Lung (tissue), 12 donors: ENCODE results near the gene ADAM22. TPM values are rescaled to one million over a fixed set of nuclear protein-coding genes. Genes with fewer than 3 reads are reported as not detected.
"Not testable (repeated sequence)": the region's sequence is repeated elsewhere in the genome, so short reads cannot be mapped to it uniquely, and the experiment has no call there.

Experiments
- ATAC-seq: fragments of 200-7000 bp; cut with Tn5 transposase; one replicate; pipeline ENCODE4 v1.9.1; 2020; ENCODE audit warnings: moderate number of reproducible peaks; ENCODE audit not compliant: insufficient read depth, low FRiP score
- DNase-seq, 3 donors: peaks; one replicate each; pipeline ENCODE4 v3.0.0-alpha.2; 2013 to 2017
- H3K27ac ChIP-seq, 2 donors: one replicate each; pipeline ENCODE4 v1.5.1; 2013; ENCODE audit warnings: mild to moderate bottlenecking in 2 of 2, moderate library complexity in 2 of 2, control low read depth in 1 of 2, inconsistent platforms in 1 of 2, low read depth in 1 of 2, low read length in 1 of 2
- H3K27me3 ChIP-seq, 3 donors: one replicate each; pipeline ENCODE4 v1.5.1; 2013; ENCODE audit warnings: low read length in 2 of 3; ENCODE audit not compliant: control insufficient read depth in 3 of 3, insufficient read depth in 3 of 3
- H3K36me3 ChIP-seq, 4 donors: one replicate each; pipeline ENCODE4 v1.5.1; 2013; ENCODE audit warnings: low read length in 4 of 4, mild to moderate bottlenecking in 1 of 4, moderate library complexity in 1 of 4; ENCODE audit not compliant: control insufficient read depth in 4 of 4, insufficient read depth in 4 of 4
- H3K4me1 ChIP-seq, 5 donors: one replicate each; pipeline ENCODE4 v1.5.1; 2013; ENCODE audit warnings: low read length in 5 of 5, mild to moderate bottlenecking in 2 of 5, moderate library complexity in 1 of 5; ENCODE audit not compliant: control insufficient read depth in 5 of 5, insufficient read depth in 5 of 5
- H3K4me3 ChIP-seq: one replicate; pipeline ENCODE4 v1.5.1; 2013; ENCODE audit warnings: mild to moderate bottlenecking, control low read depth, moderate library complexity
- H3K9ac ChIP-seq, 2 donors: one replicate each; pipeline ENCODE4 v1.5.1; 2013; ENCODE audit warnings: low read length in 2 of 2, control low read depth in 1 of 2; ENCODE audit not compliant: insufficient read depth in 1 of 2
- H3K9me3 ChIP-seq, 4 donors: one replicate each; pipeline ENCODE4 v1.5.1; 2013; ENCODE audit warnings: low read length in 3 of 4, mild to moderate bottlenecking in 1 of 4, moderate library complexity in 1 of 4; ENCODE audit not compliant: control insufficient read depth in 4 of 4, insufficient read depth in 3 of 4
- WGBS, 2 donors: extraction: QIAGEN DNeasy Blood & Tissue Kit; methylation state at CpG; one replicate each; pipeline ENCODE4 v1.1.7; 2013; 5-methylcytosine and 5-hydroxymethylcytosine counted together
- polyA plus RNA-seq, 2 donors: library from polyadenylated mRNA; stranded (reverse); fragments of 200-250 nt; gene quantifications; one replicate each; pipeline ENCODE4 v1.2.1, GENCODE V29; 2013
- total RNA-seq, 2 donors: library from RNA; depleted of rRNA in 1 of 2; stranded (reverse); fragments of >200 nt in 1 of 2; gene quantifications; one replicate each; pipeline ENCODE4 v1.2.1, GENCODE V29; 2014 to 2021
- TF ChIP-seq, protein P1 (sequence below): IDR thresholded peaks from 2 replicates; pipeline ENCODE4 v1.5.1; 2012; ENCODE audit warnings: mild to moderate bottlenecking; ENCODE audit errors: control extremely low read depth, extremely low read depth
- donor health status: control.
- donor health status: control.
- donor health status: Bipolar disorder and iron deficiency.
- donor health status: healthy.
- donor health status: DM: yes; HTN: yes; CAD: no.

The ADAM22 gene
- total and polyA plus RNA-seq, 4 donors: 0.13 to 17.7 (median 0.97) TPM

GRCh38 chr7:88155756-88156155 is 221.7 kb downstream of the ADAM22 start:
- Histone ChIP-seq H3K4me1 (no peaks in the 10 kb centered on the region), H3K9ac (no peak overlapping the region), H3K36me3 (peaks cover 0 to 4% (median 0%) of the 10 kb centered on the region in 4 donors), H3K9me3 (peaks cover 0 to 2% (median 0%) of the 10 kb centered on the region in 4 donors), H3K27me3 (no peaks in the 10 kb centered on the region), H3K27ac (no peak overlapping the region), H3K4me3 (no peak overlapping the region)
- TF ChIP-seq, protein P1, sequence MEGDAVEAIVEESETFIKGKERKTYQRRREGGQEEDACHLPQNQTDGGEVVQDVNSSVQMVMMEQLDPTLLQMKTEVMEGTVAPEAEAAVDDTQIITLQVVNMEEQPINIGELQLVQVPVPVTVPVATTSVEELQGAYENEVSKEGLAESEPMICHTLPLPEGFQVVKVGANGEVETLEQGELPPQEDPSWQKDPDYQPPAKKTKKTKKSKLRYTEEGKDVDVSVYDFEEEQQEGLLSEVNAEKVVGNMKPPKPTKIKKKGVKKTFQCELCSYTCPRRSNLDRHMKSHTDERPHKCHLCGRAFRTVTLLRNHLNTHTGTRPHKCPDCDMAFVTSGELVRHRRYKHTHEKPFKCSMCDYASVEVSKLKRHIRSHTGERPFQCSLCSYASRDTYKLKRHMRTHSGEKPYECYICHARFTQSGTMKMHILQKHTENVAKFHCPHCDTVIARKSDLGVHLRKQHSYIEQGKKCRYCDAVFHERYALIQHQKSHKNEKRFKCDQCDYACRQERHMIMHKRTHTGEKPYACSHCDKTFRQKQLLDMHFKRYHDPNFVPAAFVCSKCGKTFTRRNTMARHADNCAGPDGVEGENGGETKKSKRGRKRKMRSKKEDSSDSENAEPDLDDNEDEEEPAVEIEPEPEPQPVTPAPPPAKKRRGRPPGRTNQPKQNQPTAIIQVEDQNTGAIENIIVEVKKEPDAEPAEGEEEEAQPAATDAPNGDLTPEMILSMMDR: no peak
- DNase-seq (no peak), ATAC-seq (no peak)
- WGBS, 2 donors: 92 to 96% methylated on average over 4 of the region's 4 CpGs

- H3K9ac ChIP-seq: no peak overlapping the region
- H3K9me3 ChIP-seq: peaks cover 0 to 2% (median 0%) of the 10 kb centered on the region in 4 donors
- ATAC-seq: no peak
- no peak overlapping the region for H3K27ac ChIP-seq
- DNase-seq: no peak
- TF ChIP-seq, protein P1: no peak
- peaks cover 0 to 4% (median 0%) of the 10 kb centered on the region in 4 donors for H3K36me3 ChIP-seq
- 70 to 83% methylated on average over 1 of the region's 1 CpG for WGBS, 2 donors
- H3K4me3 ChIP-seq: no peak overlapping the region
- no peaks in the 10 kb centered on the region for H3K4me1 ChIP-seq
- H3K27me3 ChIP-seq: no peaks in the 10 kb centered on the region
Measured at GRCh38 chr7:88156356-88156755, 222.3 kb downstream of the ADAM22 start.

DNA sequence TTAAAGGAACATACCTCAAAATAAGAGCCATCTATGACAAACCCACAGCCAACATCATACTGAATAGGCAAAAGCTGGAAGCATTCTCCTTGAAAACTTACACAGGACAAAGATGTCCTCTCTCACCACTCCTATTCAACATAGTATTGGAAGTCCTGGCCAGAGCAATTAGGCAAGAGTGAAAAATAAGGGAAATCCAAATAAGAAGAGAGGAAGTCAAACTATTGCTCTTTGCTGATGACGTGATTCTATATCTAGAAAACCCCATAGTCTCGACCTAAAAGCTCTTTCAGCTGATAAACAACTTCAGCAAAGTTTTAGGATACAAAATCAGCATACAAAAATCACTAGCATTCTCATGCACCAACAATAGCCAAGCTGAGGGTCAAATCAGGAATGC is 225.7 kb downstream of the ADAM22 start:
- not testable (repeated sequence) for H3K27ac ChIP-seq, H3K9me3 ChIP-seq, H3K27me3 ChIP-seq, ATAC-seq, DNase-seq, H3K9ac ChIP-seq, H3K4me3 ChIP-seq, H3K4me1 ChIP-seq, H3K36me3 ChIP-seq
- 72 to 81% methylated on average over 2 of the region's 2 CpGs for WGBS, 2 donors

DNA sequence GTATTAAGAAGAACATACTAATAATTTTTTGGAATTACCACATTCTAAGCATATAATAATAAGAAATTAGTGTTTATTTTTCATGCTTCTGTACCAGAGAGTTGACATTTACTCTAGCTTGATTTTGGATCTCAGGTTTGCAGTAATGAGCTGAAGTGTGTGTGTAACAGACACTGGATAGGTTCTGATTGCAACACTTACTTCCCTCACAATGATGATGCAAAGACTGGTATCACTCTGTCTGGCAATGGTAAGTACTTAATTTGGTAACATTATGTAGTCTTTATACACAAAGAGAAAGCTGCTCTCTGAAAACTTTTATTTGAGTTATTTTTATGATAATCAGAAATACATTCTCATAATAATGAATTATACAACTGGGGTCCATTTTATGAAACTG is 231.6 kb downstream of the ADAM22 start:
- Histone ChIP-seq H3K4me3 (no peak overlapping the region), H3K4me1 (peaks cover 0 to 36% (median 8%) of the 10 kb centered on the region in 5 donors), H3K27ac (no peak overlapping the region), H3K9me3 (no peaks in the 10 kb centered on the region), H3K9ac (no peak overlapping the region), H3K27me3 (no peaks in the 10 kb centered on the region), H3K36me3 (peaks cover 0 to 1% (median 0%) of the 10 kb centered on the region in 4 donors)
- ATAC-seq (no peak), DNase-seq (no peak)
- TF ChIP-seq, protein P1: no peak
